ENCODE measurements around the gene CTTNBP2.

- TF ChIP-seq CTCF (IDR thresholded peaks at IDR 0.05) (no peak), POLR2A (IDR thresholded peaks at IDR 0.05) (no peak)
These were observed 29.2 kb upstream of the CTTNBP2 start for GRCh38 chr7:117902314-117902889.

All from thyroid gland (tissue), 4 donors.